GM23338 (cell line): ENCODE results near the gene C6orf47. TPM values are rescaled to one million over a fixed set of nuclear protein-coding genes. Genes with fewer than 3 reads are reported as not detected.
A peak's percentile ranks its signal among the peaks of the same experiment; 100 is the strongest.

Source experiments
- ATAC-seq: fragments of 200-7000 bp; cut with Tn5 transposase; 3 replicates; pipeline ENCODE4 v1.9.1; 2020
- DNase-seq: peaks from one replicate; pipeline ENCODE4 v3.0.0-alpha.2; 2015; ENCODE audit warnings: low spot score
- H2AFZ ChIP-seq: fragments of 200-600 bp; sonication (generic); 2 replicates; pipeline ENCODE4 v1.8.0; 2016; ENCODE audit warnings: antibody characterized with exemption, mild to moderate bottlenecking, moderate library complexity
- H3F3A ChIP-seq: fragments of 200-600 bp; sonication (generic); replicated peaks from 2 replicates; pipeline ENCODE4 v1.8.0; 2017; ENCODE audit warnings: antibody characterized with exemption, mixed run types, low read depth
- H3K27ac ChIP-seq: fragments of 200-600 bp; sonication (generic); 2 replicates; pipeline ENCODE4 v1.6.1; 2016; ENCODE audit warnings: low read depth
- H3K27me3 ChIP-seq: fragments of 200-600 bp; sonication (generic); 2 replicates; pipeline ENCODE4 v1.8.0; 2016; ENCODE audit warnings: mild to moderate bottlenecking, mixed run types, moderate library complexity; ENCODE audit not compliant: insufficient read depth
- H3K36me3 ChIP-seq: fragments of 200-600 bp; sonication (generic); 2 replicates; pipeline ENCODE4 v1.8.0; 2016; ENCODE audit warnings: mild to moderate bottlenecking; ENCODE audit not compliant: insufficient read depth
- H3K4me1 ChIP-seq: fragments of 200-600 bp; sonication (generic); 2 replicates; pipeline ENCODE4 v1.8.0; 2016; ENCODE audit warnings: mild to moderate bottlenecking, moderate library complexity; ENCODE audit not compliant: insufficient read depth
- H3K4me2 ChIP-seq: fragments of 200-600 bp; sonication (generic); 2 replicates; pipeline ENCODE4 v1.7.1; 2017; ENCODE audit warnings: mixed run types
- H3K4me3 ChIP-seq: fragments of 200-600 bp; sonication (generic); 2 replicates; pipeline ENCODE4 v1.6.1; 2016; ENCODE audit warnings: mixed run types
- H3K79me2 ChIP-seq: fragments of 200-600 bp; sonication (generic); replicated peaks from 2 replicates; pipeline ENCODE4 v1.8.0; 2017; ENCODE audit warnings: mild to moderate bottlenecking; ENCODE audit not compliant: insufficient read depth
- H3K9me2 ChIP-seq: fragments of 200-600 bp; sonication (generic); 2 replicates; pipeline ENCODE4 v1.8.0; 2017; ENCODE audit not compliant: insufficient read depth
- H4K20me1 ChIP-seq: fragments of 200-600 bp; sonication (generic); replicated peaks from 2 replicates; pipeline ENCODE4 v1.8.0; 2017; ENCODE audit warnings: mild to moderate bottlenecking; ENCODE audit not compliant: insufficient read depth
- H3K27ac Mint-ChIP-seq: 2 replicates; pipeline ENCODE4 v1.8.0; 2020; ENCODE audit warnings: inconsistent platforms, mild to moderate bottlenecking, moderate library complexity, mixed read lengths
- H3K27me3 Mint-ChIP-seq: 3 replicates; pipeline ENCODE4 v1.8.0; 2022; ENCODE audit warnings: low read depth, mild to moderate bottlenecking, moderate library complexity, mixed read lengths, inconsistent platforms; ENCODE audit not compliant: insufficient read depth, poor library complexity
- H3K36me3 Mint-ChIP-seq: 3 replicates; pipeline ENCODE4 v1.8.0; 2021; ENCODE audit warnings: low read depth, mild to moderate bottlenecking, inconsistent platforms, moderate library complexity, mixed read lengths
- H3K4me1 Mint-ChIP-seq: 3 replicates; pipeline ENCODE4 v1.8.0; 2020; ENCODE audit warnings: mild to moderate bottlenecking, inconsistent platforms, mixed read lengths
- H3K4me3 Mint-ChIP-seq: 3 replicates; pipeline ENCODE4 v1.8.0; 2021; ENCODE audit warnings: moderate library complexity, mild to moderate bottlenecking, inconsistent platforms, mixed read lengths
- H3K9me3 Mint-ChIP-seq: 3 replicates; pipeline ENCODE4 v1.8.0; 2020; ENCODE audit warnings: moderate library complexity, mild to moderate bottlenecking, inconsistent platforms, mixed read lengths
- CREB1 ChIP-seq: fragments of 250-450 bp; sonication (Bioruptor Pico); IDR thresholded peaks from 2 replicates; pipeline ENCODE4 v1.5.0; 2020; ENCODE audit warnings: low read depth, mild to moderate bottlenecking, moderate library complexity
- CTCF ChIP-seq, 2 experiments: fragments of 200-600 bp in 1 of 2; sonication (generic) in 1 of 2; conservative IDR thresholded peaks; 2 replicates each; pipeline versions ENCODE4 v1.5.1 to v1.6.1; 2016 to 2017; ENCODE audit warnings: antibody characterized with exemption in 2 of 2, low read depth in 2 of 2, mild to moderate bottlenecking in 2 of 2, moderate library complexity in 1 of 2
- ETS1 ChIP-seq: IDR thresholded peaks from 2 replicates; pipeline ENCODE4 v1.6.1; 2016; ENCODE audit warnings: antibody characterized with exemption
- REST ChIP-seq: IDR thresholded peaks from one replicate; pipeline ENCODE4 v1.6.1; 2018; ENCODE audit warnings: antibody characterized with exemption; ENCODE audit not compliant: unreplicated experiment
- polyA plus RNA-seq: library from polyadenylated mRNA; unstranded; fragments of >200 nt; fragmentation: Nextera tagmentation; extraction: Ambion mirVana; gene quantifications from 2 replicates; pipeline ENCODE4 v1.2.1, GENCODE V29; 2016
- total RNA-seq: library from RNA; depleted of rRNA; stranded (reverse); fragments of >200 nt; shearing (Covaris generic); gene quantifications from 2 replicates; pipeline ENCODE4 v1.2.3, GENCODE V29; 2014

The C6orf47 gene
- total and polyA plus RNA-seq, 2 experiments from 2014 or later = 9.4 to 12.8 TPM

- Histone ChIP-seq H3K9me2 (no peaks in the 10 kb centered on the region), H3K27ac (no peak overlapping the region), H3K4me2 (no peak overlapping the region), H4K20me1 (peaks cover 16% of the 10 kb centered on the region), H3F3A (peaks cover 43% of the 10 kb centered on the region), H2AFZ (no peak overlapping the region), H3K79me2 (no peaks in the 10 kb centered on the region), H3K36me3 (peaks cover 46% of the 10 kb centered on the region), H3K27me3 (no peaks in the 10 kb centered on the region), H3K4me3 (no peak overlapping the region), H3K4me1 (no peaks in the 10 kb centered on the region)
- no peak for DNase-seq
- no peak for ATAC-seq
- TF ChIP-seq REST (no peak), CTCF (conservative IDR thresholded peaks at IDR 0.05; ENCODE audit: low read depth in 2 of 2) (no peak)
- Mint-ChIP-seq H3K9me3 (no peaks in the 10 kb centered on the region), H3K36me3 (peaks cover 83% of the 10 kb centered on the region), H3K4me1 (no peaks in the 10 kb centered on the region), H3K27ac (no peak overlapping the region), H3K27me3 (peaks cover 6% of the 10 kb centered on the region), H3K4me3 (no peak overlapping the region; the same call in 2 of the 3 replicates)
Observed at GRCh38 chr6:31640612-31641011, 20.0 kb downstream of the C6orf47 start.

- peaks cover 25% of the 10 kb centered on the region for H4K20me1 ChIP-seq
- H3K4me2 ChIP-seq = no peak overlapping the region
- peaks cover 51% of the 10 kb centered on the region for H3F3A ChIP-seq
- H3K4me3 ChIP-seq = no peak overlapping the region
- TF ChIP-seq CTCF (conservative IDR thresholded peaks at IDR 0.05; ENCODE audit: low read depth in 2 of 2) (no peak), CREB1 (CRISPR knock-in tag) (no peak), REST (no peak), ETS1 (no peak)
- H3K9me3 Mint-ChIP-seq = no peaks in the 10 kb centered on the region
- H3K4me1 Mint-ChIP-seq = no peaks in the 10 kb centered on the region
- peak; percentile 30 for ATAC-seq
- H3K4me3 Mint-ChIP-seq = no peak overlapping the region
- H3K27ac Mint-ChIP-seq = no peak overlapping the region
- peaks cover 6% of the 10 kb centered on the region for H3K27me3 Mint-ChIP-seq
- DNase-seq = no peak
- H3K27ac ChIP-seq = no peak overlapping the region
- no peak overlapping the region for H2AFZ ChIP-seq
- H3K27me3 ChIP-seq = no peaks in the 10 kb centered on the region
- peaks cover 50% of the 10 kb centered on the region for H3K36me3 ChIP-seq
- no peaks in the 10 kb centered on the region for H3K9me2 ChIP-seq
- H3K36me3 Mint-ChIP-seq = peaks cover 83% of the 10 kb centered on the region
- H3K4me1 ChIP-seq = no peaks in the 10 kb centered on the region
- H3K79me2 ChIP-seq = no peaks in the 10 kb centered on the region
Observed at GRCh38 chr6:31639449-31639861, 21.1 kb downstream of the C6orf47 start.
